Stimulated activated CD8-positive, alpha-beta memory T cell treated with anti-CD3 and anti-CD28 coated beads, Interleukin-12 subunit alpha, Interleukin-12 subunit beta, amount 100 ng/mL, for 1 hour (primary cell): Measurements from ENCODE around the gene SERGEF.

Experiments
- DNase-seq: peaks from one replicate; pipeline ENCODE4 v3.0.0-alpha.2; 2020; ENCODE audit warnings: low read depth

The SERGEF gene

GRCh38 chr11:17748761-17749721 is 263.8 kb downstream of the SERGEF start:
- DNase-seq: no peak

DNA sequence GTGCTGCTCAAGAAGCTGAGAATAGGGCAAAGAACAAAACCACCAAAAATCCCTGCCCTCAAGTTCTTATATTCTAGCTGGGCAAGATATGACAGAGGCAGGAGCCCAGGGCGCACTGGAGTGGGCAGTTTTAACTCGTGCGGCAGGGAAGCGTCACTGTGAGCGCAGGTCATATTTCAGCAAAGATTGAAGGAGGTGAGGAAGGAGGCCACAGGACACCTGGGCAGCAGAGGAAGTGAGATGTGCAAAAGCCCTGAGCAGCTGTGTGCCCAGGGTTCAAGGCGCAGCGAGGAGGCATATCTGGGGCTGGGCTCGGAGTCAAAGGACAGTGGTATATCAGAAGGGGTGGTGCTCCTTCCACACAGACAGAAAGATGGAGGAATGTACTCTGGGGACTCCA is 264.8 kb downstream of the SERGEF start:
- no peak for DNase-seq

- no peak for DNase-seq
Observed at GRCh38 chr11:17747131-17747955, 265.5 kb downstream of the SERGEF start.

- no peak for DNase-seq
Observed at GRCh38 chr11:17746096-17746495, 266.8 kb downstream of the SERGEF start.

DNA sequence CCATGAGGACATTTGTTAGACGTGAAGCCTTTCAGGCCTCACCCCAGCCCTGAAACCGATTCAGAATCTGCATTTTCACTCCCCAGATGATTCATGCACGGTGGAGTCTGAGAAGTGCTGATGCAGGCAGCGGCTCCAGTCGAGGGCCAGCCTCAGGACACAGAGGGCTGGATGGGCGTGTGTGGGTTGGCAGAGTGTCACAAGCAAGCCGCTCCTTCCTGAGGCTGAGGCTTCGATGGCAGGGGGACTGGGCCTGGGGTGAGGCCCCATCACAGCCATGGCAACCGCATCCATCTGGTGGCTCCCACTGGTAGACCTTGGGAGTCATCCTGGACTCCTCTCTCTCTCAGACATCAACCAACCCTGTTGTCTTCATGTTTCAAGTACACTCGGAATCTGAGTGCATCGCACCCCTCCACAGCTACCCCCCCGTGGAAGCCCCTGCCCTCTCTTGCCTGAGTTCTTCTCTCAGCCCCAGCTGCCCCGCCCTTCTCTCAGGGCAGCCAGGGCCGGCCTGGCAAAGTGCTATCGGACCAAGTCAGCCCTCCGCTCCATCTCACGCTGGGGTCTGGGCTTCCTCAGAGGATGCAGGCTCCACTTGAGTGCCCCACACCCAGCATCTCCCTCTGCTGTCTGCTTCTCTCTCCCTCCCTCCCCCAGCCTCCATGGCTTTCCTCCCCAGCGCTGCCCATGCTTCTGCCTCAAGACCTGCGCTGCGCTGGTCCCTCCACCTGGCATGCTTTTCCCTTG is 267.6 kb downstream of the SERGEF start:
- no peak for DNase-seq

DNA sequence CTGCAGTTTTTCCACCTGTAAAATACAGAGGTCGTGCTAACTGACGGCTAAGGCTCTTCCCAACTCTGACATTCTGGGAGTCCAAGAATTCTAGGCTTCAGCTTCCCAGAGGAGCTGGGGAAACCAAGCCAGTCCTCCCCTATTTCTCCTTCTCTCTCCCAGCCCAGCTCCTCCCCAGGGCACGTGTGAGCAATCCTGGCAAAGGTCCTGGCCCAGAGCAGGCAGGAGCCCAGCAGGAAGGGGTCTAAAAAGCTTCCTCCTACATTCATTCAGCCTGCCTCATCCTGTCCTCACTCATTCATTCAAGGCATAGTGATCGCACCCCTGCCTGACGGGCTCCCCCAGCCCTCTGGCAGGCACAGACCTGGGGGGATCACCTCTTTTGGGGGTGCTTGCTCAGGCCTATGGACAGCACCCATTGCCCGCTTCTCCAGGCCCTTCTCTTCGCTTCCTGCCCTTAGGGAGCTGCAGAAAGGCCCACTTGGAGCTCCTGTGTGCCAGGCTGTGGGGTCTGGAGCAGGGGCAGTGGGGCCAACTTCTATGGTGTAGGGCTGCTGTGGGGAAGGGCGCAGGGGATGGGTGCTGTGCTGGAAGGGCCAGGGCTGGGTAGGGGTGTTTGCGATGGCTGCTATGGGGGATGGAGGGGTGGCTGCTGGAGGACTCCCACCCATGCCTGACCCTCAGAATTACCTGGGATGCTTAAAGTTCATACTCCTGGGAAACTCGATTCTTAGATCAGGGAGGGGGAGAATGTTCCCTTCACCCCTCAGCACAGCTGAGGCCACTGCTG is 268.5 kb downstream of the SERGEF start:
- DNase-seq: no peak

GRCh38 chr11:17743808-17744119 is 269.1 kb downstream of the SERGEF start:
- no peak for DNase-seq

DNA sequence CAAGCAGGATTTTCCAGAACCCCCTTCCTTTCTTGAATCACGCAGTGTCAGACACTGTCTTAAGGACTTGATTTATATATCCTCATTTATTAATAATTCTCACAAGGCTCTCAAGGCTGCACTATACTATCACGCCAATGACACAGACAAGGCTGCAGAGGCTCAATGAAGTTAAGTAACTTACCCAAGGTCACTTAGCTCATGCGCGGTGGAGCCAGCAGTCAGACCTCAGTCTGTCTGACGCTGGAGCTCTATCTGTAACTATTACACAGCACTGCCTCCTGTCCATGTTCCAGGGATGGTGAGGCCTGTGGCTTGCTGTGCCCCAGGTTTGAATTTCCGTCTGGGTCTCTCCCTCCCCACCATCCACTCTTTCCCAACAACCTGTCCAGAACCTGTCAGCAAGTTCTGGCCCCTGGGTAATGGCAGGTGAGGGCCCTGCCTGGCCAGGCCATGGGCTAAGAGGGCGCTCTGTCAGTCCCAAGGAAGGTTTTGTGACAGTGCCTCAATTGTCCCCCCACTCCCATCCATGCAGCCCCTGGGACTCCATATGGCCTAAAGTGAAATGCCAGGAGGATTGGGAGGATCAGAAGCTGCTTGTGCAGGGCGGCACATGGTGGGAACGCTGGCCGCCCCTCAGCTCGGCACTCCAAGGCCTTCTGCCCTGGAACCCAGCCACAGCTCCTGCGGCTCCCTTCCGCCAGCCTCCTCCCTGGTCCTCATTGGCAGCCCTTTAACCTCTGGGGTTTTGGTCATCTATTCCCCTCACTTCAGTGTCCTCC is 269.6 kb downstream of the SERGEF start:
- no peak for DNase-seq

DNA sequence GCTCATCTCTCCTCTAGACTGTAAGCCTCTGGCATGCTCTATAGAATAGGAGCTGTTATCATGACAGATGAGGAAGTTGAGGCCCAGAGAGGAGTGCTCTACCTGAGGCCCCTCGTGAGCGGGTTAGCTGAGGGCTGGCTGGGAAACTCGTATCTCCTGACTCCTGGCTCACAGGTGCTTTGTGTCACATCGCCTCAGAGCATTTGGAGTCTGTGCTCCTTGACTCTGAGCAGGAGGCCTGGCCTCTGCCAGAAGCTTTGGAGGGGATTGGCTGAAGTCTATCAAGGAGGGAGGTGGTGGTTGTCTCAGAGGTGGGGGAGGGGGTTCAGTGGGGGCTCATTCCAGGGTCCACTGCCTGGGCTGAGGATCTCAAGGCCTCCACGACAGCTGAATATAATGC is 270.8 kb downstream of the SERGEF start:
- no peak for DNase-seq

DNA sequence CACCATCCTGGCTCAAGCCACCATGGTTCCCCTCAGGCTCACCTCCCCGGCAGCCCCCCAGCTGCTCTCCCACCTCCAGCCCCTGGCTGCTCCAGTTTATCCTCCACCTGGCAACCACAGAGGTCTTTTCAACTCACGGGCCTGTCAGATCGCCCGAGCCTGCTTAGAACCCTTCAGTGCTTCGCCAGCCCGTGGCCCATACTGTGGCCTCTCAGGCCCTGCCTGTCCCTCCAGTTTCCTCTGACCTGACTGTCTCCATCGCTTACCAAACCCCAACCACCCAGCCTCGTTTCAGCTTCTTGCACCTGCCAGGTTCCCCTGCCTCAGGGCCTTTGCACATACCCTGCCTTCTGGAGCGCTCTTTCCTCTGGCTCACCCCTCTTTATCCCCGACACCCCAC is 271.4 kb downstream of the SERGEF start:
- no peak for DNase-seq

GRCh38 chr11:17740649-17741235 is 272.1 kb downstream of the SERGEF start:
- DNase-seq: no peak

DNA sequence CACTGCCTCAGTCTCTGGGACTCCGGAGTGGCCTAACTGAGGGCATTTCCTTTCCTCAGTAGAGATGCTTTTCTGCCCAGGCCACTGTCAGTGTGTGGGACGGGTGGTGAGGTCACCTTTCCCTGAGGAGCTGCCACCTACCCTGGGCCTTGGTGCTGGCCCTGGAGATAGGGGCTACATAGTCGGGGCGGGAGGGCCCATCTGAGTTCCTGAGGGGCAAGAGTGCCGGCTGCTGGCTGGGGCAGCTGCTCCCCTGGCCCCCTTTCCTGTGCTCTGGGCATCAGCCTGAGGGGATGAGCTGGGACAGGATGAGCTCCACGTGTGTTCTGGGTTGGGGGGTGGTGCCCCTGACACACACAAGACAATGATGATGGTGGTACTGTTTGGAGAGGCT is 272.9 kb downstream of the SERGEF start:
- DNase-seq: no peak

- no peak for DNase-seq
Observed at GRCh38 chr11:17738151-17738973, 274.5 kb downstream of the SERGEF start.
